Ovary (tissue), 9 donors: ENCODE data around the gene TPO. TPM values are rescaled to one million over a fixed set of nuclear protein-coding genes. Genes with fewer than 3 reads are reported as not detected.

ENCODE experiments used
- DNase-seq, 5 donors: peaks; one replicate each; pipeline ENCODE4 v3.0.0-alpha.2; 2019 to 2020
- H3K27ac ChIP-seq, 2 donors: fragments of 200-600 bp; one replicate each; pipeline versions ENCODE4 v1.5.1 to v1.8.0; 2019 to 2022
- H3K27me3 ChIP-seq: fragments of 200-600 bp; one replicate; pipeline ENCODE4 v1.8.0; 2022
- H3K36me3 ChIP-seq: fragments of 200-600 bp; sonication (generic); one replicate; pipeline ENCODE4 v1.5.1; 2019
- H3K4me1 ChIP-seq: one replicate; pipeline ENCODE4 v1.8.1; 2013; ENCODE audit warnings: mild to moderate bottlenecking, moderate library complexity; ENCODE audit not compliant: insufficient read depth
- H3K4me3 ChIP-seq: fragments of 200-600 bp; sonication (generic); one replicate; pipeline ENCODE4 v1.5.1; 2017
- H3K9me3 ChIP-seq, 2 donors: fragments of 200-600 bp in 1 of 2; sonication (generic) in 1 of 2; one replicate each; pipeline versions ENCODE4 v1.5.1 to v1.8.1; 2013 to 2019; ENCODE audit warnings: mild to moderate bottlenecking in 1 of 2, moderate library complexity in 1 of 2
- EP300 ChIP-seq: sonication (generic); formaldehyde crosslinking; IDR thresholded peaks from one replicate; pipeline ENCODE4 v1.6.1; 2017; ENCODE audit warnings: antibody characterized with exemption
- POLR2A ChIP-seq: fragments of 450-650 bp; IDR thresholded peaks from one replicate; pipeline ENCODE4 v1.6.1; 2017; ENCODE audit warnings: antibody characterized with exemption, mild to moderate bottlenecking, moderate library complexity
- WGBS, 3 donors: extraction: QIAGEN DNeasy Blood & Tissue Kit in 1 of 3; methylation state at CpG; one replicate each; pipeline versions ENCODE4 v1.1.5 to v1.1.7; 2013 to 2017; 5-methylcytosine and 5-hydroxymethylcytosine counted together
- intact Hi-C, 4 donors: fragments of 100-400 bp; cut with DNase I; formaldehyde crosslinking; loops; one replicate each; pipeline versions ENCODE4 v1.11.0 to v1.15.1; 2022 to 2023
- polyA plus RNA-seq, 2 donors: library from polyadenylated mRNA; stranded (reverse); fragments of 200-250 nt in 1 of 2; fragments of 350-450 nt in 1 of 2; fragmentation: Illumina TruSeq in 1 of 2; extraction: RNeasy Lipid Tissue Mini Kit (QIAGEN cat#74804) in 1 of 2; gene quantifications; one replicate each; pipeline ENCODE4 v1.2.3, GENCODE V29; 2013 to 2014
- total RNA-seq, 7 donors: library from RNA; depleted of rRNA in 2 of 7; stranded (reverse); fragments of >200 nt in 2 of 7; fragmentation: NEBNext Ultra II Directional in 3 of 7; extraction: Animal tissue kit (Norgen Biotek cat#: 25700) in 3 of 7; gene quantifications; one replicate each; pipeline versions ENCODE4 v1.1.0 to v1.2.4, GENCODE V29; 2016 to 2023
- TF ChIP-seq, protein P1 (sequence below), 3 donors: fragments of 450-650 bp in 2 of 3; fragments of 200-600 bp in 1 of 3; IDR thresholded peaks; one replicate each; pipeline versions ENCODE4 v1.5.1 to v1.8.0; 2016 to 2022; ENCODE audit warnings: antibody characterized with exemption in 3 of 3, mild to moderate bottlenecking in 1 of 3
- donor health status: DM: no; HTN: no; CAD: no; lungs with moderate emphysema.
- donor health status: DM: no; HTN: no; CAD: no.
- donor health status: Bipolar disorder and iron deficiency.
- donor health status: DM: yes; HTN: yes; CAD: no.
- donor health status: DM: no; HTN: no; CAD: no.
- donor health status: DM: yes; HTN: yes; CAD: no.

The TPO gene
- total and polyA plus RNA-seq, 9 donors: 0.18 to 0.46 (median 0.30) TPM; not detected in 4

DNA sequence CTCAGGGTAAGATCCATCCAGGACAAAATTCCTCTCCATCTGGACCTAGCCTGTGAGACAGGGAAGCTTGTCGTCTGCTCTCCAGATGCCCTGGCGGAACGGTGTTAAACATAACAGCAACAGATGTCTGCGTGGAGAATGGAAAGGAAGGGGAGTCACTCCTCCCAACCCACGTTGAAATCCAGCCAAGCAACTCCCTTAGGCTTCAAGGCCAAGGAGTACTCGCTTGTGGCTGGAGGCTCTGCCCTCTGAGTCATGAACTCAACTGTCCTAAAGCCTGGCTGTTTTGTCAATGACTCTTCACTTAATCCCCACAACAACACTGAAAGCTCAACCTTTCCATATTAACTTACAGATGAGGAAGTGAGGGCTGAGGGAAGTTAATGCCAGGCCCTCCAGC lies 42.2 kb downstream of the TPO start:
- Histone ChIP-seq H3K27me3 (no peaks in the 10 kb centered on the region), H3K36me3 (no peaks in the 10 kb centered on the region), H3K4me3 (no peak overlapping the region), H3K9me3 (no peaks in the 10 kb centered on the region), H3K4me1 (peaks cover 3% of the 10 kb centered on the region), H3K27ac (no peak overlapping the region)
- peak in 3 of 5 donors; percentile 42 to 64 (median 52) for DNase-seq
- 1 to 15% (median 2%) methylated on average over 6 of the region's 6 CpGs for WGBS, 3 donors
- no peak for TF ChIP-seq EP300
- TF ChIP-seq POLR2A: no peak
- TF ChIP-seq, protein P1, sequence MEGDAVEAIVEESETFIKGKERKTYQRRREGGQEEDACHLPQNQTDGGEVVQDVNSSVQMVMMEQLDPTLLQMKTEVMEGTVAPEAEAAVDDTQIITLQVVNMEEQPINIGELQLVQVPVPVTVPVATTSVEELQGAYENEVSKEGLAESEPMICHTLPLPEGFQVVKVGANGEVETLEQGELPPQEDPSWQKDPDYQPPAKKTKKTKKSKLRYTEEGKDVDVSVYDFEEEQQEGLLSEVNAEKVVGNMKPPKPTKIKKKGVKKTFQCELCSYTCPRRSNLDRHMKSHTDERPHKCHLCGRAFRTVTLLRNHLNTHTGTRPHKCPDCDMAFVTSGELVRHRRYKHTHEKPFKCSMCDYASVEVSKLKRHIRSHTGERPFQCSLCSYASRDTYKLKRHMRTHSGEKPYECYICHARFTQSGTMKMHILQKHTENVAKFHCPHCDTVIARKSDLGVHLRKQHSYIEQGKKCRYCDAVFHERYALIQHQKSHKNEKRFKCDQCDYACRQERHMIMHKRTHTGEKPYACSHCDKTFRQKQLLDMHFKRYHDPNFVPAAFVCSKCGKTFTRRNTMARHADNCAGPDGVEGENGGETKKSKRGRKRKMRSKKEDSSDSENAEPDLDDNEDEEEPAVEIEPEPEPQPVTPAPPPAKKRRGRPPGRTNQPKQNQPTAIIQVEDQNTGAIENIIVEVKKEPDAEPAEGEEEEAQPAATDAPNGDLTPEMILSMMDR (IDR thresholded peaks at IDR 0.05): no peak
- intact Hi-C loops: no loop called here

DNA sequence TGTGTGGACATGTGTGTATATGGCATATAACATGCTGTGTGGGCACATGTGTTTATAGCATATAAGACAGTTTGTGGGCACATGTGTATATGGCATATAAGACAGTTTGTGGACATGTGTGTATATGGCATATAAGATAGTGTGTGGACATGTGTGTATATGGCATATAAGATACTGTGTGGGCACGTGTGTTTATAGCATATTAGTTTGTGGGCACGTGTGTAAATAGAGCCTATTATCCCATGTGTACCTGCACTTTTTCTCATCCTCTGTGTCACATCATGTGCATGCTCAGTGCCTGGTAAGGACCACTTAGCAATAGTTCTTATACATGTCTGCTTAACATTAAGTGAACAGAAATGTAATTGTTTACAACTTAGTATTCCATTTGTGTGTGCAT lies 45.2 kb downstream of the TPO start:
- Histone ChIP-seq H3K4me1 (peaks cover 3% of the 10 kb centered on the region), H3K4me3 (no peak overlapping the region), H3K27ac (no peak overlapping the region), H3K9me3 (no peaks in the 10 kb centered on the region), H3K36me3 (no peaks in the 10 kb centered on the region), H3K27me3 (no peaks in the 10 kb centered on the region)
- DNase-seq: no peak
- WGBS, 3 donors: 72 to 89% (median 83%) methylated on average over 2 of the region's 2 CpGs
- no peak for TF ChIP-seq POLR2A
- TF ChIP-seq, protein P1 (IDR thresholded peaks at IDR 0.05): no peak
- intact Hi-C loops: no loop called here

DNA sequence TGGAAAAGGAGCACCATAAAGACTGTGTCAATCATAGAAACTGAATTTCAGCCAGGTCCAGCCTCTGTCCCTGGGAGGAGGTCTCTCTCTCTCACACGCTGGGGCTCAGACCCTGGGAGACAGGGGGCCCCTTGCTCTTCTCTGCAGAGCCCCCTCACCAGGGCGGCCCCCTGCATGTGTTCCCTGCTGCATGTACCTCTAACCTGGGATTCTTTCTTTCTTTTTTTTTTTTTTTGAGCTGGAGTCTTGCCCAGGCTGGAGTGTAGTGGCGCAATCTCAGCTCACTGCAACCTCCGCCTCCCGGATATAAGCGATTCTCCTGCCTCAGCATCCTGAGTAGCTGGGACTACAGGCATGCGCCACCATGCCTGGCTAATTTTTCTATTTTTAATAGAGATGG lies 46.5 kb downstream of the TPO start:
- H3K27me3 ChIP-seq: no peaks in the 10 kb centered on the region
- no peak overlapping the region for H3K4me3 ChIP-seq
- 32 to 38% (median 34%) methylated on average over 7 of the region's 7 CpGs for WGBS, 3 donors
- intact Hi-C loops: no loop called here
- peaks cover 3% of the 10 kb centered on the region for H3K4me1 ChIP-seq
- no peak for DNase-seq
- no peaks in the 10 kb centered on the region for H3K9me3 ChIP-seq
- TF ChIP-seq POLR2A (no peak), EP300 (no peak)
- TF ChIP-seq, protein P1 (IDR thresholded peaks at IDR 0.05): no peak
- no peaks in the 10 kb centered on the region for H3K36me3 ChIP-seq
- no peak overlapping the region for H3K27ac ChIP-seq

- Histone ChIP-seq H3K4me3 (no peak overlapping the region), H3K9me3 (no peaks in the 10 kb centered on the region), H3K36me3 (no peaks in the 10 kb centered on the region), H3K27me3 (no peaks in the 10 kb centered on the region), H3K27ac (no peak overlapping the region), H3K4me1 (no peaks in the 10 kb centered on the region)
- no peak for DNase-seq
- TF ChIP-seq EP300 (no peak), POLR2A (no peak)
- TF ChIP-seq, protein P1 (IDR thresholded peaks at IDR 0.05): no peak
- intact Hi-C loops: no loop called here
- 75 to 76% (median 76%) methylated on average over 11 of the region's 11 CpGs for WGBS, 3 donors
Measured at GRCh38 chr2:1460851-1461418, 47.7 kb downstream of the TPO start.
